Hematopoietic multipotent progenitor cell treated with erythropoietin and hydrocortisone succinate and interleukin-3 and kit ligand, for 6 days (in vitro differentiated cells): ENCODE measurements around the gene NLGN1.

Source experiments
- DNase-seq: peaks from one replicate; pipeline ENCODE4 v3.0.0-alpha.2; 2015

Gene NLGN1

DNA sequence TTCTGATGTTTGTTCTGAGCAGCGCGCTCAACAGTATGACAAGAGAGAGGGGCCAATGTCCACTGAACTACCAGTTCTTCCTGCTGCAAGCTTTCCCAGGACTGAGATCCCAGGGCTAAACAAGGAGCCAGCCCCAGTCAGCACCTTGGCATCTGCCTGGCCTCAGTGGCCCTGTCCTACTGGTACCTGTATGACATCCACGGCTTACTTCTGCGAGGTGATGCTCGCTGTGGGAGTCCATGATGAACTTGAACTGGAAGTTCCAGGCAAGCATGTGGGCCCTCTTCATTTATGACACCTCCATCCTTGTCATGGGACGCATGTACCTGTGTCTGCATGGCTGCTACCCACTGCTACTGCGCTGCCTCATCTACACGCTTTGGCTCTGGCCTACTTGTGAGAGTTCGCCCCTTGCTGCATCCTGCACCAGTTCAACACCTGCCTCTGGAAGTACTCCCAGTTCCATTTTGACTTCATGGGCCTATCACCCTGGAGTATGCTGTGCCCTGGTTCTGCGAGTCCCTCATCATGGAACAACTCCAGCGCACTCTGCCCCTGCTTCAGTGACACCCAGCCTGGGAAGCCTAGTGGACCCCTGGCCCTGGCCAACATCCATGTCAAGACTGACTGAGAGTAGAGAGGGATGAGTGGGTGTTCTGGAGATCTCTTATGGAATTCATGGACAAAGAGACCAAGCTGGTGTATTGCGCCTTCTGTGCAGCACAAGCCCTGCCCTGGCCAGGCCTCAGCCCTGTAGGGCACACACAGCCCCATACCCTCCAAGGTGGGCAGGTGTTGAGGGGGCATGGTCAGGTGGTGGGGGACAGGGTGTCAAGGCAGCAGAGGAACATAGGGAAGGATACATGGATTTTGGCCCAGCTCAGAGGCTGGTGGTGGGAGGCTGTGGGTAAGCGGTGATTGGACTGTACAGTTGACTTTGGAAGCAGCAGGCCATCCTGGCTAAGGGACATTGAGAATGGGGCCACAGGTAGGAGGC lies 246.8 kb downstream of the NLGN1 start:
- no peak for DNase-seq

DNA sequence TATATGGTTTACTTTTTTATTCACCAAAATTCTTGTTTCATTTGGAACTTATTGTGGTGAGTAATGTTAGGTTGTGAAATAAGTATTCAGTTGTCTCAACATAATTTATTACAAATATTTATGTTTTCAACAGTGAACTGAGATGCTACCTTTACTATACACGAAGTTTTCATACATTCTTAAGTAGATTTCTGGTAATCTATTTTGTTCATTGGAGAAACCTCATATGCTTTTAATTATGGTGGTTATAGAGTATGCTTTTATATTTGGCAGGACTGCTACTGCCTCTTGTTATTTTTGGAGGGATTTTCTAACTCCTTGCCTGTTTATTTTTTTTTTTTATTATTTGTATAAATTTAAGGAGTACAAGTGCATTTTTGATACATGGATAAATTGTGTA lies 253.1 kb downstream of the NLGN1 start:
- no peak for DNase-seq

DNA sequence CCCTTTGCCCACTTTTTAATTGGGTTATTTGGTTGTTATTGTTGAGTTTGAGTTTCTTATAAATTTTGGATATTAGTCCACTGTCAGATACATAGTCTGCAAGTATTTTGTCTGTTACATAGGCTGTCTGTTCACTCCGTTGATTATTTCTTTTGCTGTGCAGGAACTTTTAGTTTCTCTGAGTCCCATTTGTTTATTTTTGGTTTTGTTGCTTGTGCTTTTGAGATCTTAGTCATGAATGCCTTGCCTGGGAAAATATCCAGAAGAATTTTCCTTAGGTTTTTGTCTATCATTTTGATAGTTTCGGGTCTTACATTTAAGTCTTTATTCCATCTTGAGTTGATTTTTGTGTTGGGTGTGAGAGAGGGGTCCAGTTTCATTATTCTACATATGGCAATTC lies 254.5 kb downstream of the NLGN1 start:
- DNase-seq, result no peak

DNA sequence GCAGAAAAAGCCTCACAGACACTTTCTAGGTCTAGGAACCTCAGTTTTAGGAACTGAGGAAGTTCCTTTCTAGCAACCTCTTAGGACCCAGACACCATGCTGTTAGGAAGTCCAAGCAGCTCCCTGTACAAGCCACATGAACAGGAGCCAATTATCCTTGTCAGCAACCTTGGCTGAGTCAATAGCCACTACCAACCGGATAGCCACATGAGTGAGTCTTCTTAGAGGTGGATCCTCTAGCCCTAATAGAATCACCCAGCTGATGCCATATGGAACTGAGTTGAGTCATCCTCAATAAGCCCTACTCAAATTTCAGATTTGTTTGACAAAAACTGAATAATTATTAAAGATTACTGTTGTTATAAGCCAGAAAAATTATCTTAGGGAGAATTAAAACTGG lies 256.2 kb downstream of the NLGN1 start:
- no peak for DNase-seq

DNA sequence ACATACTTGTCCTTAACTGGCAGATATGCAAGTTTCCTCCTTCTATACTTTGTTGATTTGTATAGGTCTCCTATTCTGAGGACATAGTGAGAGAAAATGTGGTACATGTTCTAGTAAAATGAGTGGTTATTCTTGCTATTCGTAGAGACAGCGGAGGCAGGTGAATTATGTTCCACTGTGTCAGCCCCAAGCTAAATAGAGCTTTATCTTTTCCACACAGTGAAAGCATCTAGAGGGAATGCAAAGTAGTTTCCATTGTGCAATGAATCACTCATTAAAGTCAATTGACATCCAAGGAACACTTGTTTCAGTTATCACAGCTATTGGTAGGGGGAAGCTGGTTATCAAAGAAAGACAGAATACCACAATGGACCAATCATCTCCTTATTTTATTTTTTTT lies 262.4 kb downstream of the NLGN1 start:
- DNase-seq, result no peak

DNA sequence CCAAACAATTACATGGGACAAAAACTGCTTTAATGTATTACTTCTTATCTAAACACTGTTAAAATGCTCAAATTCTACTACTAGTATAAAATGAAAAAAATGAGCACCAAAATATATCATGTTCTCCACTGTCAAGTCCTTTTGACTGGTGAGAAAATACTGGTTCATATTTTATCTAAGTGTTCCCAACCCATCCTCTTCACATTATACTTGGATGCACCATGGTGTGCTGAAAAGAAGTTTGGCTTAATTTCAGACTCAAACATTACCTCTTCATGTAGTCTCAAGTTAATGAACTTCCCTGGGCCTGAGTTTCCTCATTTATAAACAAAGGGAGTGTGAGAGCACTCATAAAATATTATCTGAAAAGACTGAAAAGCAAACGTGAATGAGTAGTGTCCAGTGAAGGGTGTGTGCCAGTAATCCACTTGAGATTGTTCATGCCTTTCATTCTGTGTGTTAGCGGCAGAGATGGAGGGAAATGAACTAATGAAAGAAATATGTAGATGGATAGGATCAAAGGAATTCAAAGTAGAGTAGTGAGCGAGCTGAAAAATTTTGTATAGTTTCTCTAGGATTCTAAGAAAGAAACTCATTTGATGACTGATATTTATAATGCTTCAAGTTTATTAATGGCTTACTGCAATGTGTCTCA lies 263.2 kb downstream of the NLGN1 start:
- no peak for DNase-seq

DNA sequence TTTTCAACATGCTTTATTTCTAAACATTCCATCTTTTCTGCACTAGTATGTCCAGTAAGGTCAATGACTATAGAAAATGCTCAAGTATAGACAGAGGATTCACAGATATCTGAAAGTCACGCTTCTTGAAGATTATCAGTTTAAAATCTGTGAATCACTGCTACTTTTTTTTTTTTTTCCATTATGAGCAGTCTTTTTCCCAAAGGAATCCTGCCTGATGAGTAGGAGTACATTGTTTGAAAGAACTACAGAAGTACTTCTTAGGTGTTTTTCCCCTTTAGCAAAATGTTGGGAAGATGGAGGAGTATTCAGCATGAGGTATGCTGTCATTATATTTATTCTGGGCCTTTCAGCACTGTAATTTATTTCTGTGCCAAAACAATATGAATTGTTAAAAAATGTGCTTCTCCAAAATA lies 266.2 kb downstream of the NLGN1 start:
- no peak for DNase-seq

DNA sequence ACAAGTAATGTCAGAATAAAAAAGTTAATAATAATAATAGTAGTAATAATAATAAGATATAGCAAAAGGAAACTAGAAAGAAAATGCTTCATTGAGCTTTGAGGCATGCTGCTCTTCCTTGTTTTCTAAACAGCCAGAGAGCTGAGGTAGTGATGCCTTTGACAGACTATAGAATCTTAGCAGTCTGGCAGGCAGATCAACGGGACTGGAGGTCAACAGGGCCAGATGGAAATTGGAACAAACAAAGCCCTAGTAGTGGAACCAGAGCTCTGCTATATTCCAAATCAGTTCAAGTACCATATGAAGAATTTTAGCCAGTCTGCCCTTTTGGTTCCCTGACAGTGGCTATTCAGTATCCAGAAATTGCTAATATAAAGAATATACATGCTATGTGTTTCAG lies 278.6 kb downstream of the NLGN1 start:
- no peak for DNase-seq

DNA sequence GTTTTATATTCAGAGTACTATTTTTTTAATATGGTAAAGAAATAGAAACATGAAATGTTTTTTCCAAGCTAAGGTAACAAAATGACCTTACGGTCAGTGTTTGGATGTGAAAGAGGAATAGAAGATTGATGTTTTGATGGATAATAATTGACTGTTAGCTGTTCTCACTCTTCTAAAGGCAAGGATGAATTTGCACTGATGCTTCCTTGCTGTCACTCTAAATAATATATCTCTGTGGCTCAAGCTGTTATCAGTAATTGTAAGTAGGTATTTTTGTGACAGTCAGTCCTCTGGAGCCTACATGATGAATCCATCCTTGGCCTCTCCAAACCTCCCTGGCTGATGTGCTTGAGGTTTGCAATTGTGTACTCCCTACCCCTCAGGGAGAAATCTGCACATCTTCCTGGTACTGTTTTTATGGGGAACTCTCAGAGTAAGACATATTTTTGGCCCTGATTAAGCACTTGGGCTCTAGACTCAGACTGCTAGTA lies 283.7 kb downstream of the NLGN1 start:
- DNase-seq, result no peak

DNA sequence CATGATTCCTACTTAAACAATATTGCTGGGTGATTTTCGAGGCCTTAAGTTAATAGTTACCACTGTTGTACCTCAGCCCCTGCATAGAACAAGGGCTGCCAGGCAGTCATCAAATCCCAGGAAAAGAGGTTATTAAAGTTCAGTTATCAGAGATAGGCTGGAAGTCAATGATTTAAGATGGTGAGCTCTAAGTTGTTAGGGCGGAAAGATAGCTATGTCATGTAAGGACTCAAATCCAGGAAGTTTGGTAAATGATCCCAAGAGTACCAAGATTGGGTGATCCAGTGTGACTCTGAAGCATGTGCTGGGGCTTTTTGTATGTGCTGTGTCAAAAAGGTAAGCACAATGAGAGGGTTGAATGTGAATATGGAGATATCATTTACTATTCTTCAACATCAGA lies 287.9 kb downstream of the NLGN1 start:
- no peak for DNase-seq

DNA sequence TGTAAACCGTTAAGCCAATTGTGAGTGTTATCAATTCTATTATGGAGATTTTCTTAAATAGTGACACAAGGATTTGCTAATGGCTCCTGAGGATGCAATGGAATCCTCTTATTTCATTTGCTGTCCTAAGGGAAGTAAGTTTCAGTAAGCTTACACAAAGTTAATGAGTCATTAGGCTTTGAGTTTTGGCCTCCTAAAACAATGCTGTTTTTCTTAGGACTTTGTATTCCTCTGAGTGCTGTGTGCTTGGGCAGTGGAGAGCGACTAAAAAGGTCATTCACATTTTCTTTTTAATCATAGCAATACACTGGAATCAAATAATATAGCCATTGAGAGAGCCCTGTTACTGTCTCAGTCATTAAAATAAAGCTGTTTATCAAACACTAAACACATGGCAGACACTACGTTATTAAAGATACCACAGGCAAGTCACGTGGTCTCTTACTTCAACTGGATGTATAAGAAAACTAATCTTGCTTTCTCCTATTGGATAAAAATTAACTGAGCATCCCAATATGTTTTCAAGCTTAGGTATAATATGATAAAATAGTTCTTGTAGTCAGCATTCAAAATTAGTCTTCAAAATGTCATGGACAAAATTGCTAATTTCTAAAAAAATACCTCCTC lies 290.8 kb downstream of the NLGN1 start:
- DNase-seq, result no peak

DNA sequence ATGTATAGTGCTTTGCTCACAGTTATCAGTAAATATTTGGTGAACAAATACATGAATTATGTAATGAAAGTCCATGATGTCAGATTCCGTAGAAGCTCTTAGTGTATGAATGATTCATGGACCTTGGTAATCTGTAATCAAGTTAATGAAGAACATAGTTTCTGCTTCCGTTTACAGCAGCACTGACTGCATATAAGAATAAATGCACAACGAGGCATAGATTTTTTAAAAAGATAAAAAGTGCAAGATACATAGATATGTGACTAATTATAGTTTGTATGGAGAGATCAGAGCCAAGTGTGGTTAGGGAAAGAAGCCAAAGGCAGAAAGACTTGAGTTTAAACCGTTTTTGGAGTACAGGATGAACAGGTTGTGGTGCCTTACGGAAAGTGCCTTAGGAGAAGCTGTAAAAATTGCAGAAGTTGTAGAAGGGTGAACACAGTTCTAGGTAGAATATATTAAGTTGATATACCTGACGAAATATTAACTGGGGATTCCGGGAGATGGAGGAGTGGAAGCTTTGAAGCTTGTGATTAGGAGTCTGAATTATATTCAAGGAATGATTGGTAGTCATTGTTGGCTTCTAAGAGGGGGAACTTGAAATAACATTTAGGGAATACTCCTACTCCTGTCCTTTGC lies 293.1 kb downstream of the NLGN1 start:
- no peak for DNase-seq

DNA sequence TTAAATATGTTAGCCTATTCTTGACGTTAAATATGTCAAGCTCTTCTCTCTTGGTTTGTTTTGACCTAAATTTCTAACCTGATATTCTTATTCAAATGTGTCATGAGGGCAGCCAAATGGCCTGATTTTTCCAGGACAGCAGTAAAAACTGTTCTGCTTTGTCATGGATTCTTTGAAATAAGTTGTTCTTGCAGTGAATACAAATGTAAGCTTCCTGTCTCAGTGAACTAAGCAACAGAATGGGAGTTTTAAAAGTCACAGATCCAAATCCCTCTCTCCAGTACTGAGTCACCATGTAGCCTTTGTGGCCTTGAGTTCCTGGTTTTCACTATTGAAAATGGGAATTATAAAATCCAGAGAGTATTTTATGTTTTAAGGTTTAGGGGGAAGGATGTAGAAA lies 301.8 kb downstream of the NLGN1 start:
- DNase-seq, result no peak

DNA sequence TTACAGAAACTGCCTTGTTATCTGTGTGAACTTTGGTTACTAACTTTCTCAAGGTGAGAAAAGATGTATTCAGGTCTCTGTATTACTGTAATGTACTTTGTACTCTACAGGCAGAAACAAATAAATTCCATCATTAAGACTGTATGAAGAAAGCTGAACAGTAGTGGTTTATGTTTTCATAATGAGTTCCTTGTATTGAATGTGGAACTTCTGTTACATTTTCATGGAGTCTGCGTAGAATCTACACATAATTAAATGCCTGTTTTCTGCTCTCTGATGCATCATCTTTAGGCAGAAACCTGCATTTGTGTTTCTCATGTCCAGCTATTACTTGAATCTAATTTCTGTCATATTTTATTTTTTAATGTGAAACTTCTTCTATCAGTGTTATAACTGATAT lies 302.8 kb downstream of the NLGN1 start:
- DNase-seq, result no peak

DNA sequence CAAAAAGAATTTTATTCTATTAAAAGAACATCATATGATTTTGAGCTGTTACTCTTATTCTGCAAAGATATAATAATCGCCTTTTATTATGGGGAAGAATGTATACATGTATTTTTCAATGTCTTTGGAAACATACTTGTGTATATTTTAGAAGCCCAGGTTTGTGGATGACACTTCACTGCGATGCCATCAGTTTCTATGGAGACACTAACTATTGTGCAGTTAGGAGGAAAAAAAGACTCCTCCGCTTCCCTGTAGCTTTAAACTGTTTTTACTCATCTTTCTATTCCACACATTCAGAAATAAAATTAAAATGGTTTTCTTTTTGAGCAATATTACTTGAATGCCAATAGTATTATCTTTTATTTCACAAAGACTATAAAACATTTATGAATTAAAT lies 305.0 kb downstream of the NLGN1 start:
- DNase-seq, result no peak

DNA sequence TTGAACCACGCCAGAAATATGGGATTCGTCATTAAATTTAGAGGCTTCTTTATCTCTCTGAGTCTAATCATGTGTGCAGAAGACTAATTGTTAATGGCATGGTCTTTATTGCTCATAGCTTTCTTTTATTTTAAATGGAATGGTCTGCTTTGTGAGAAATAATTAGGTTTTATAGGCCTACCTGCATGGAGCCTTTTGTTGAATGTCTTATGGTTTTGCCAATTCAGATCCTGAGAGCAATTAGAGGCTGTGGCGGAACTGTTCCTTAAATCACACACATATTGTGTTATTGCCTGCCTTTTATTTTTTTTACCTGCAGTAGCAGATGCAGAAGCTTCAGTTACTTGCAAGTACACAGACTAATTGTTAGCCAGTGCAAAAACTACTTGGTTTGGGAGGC lies 306.2 kb downstream of the NLGN1 start:
- no peak for DNase-seq

DNA sequence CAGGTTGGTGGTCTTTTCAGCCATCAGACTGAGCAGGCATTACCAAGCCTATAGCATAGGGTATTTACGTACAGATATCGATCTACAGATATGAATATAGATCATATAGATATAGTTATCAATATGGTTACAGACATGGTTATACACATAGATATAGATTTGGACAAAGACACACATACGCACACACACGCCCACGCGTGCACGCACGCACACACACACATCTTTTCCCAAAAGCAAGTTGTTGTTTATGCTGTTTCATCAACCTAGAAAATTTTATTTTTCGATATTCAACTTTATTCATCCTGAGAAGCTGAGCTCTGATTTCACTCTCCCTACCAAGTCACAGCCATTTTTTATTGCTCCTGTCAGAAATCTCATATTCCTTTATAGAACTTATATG lies 309.1 kb downstream of the NLGN1 start:
- DNase-seq, result no peak

DNA sequence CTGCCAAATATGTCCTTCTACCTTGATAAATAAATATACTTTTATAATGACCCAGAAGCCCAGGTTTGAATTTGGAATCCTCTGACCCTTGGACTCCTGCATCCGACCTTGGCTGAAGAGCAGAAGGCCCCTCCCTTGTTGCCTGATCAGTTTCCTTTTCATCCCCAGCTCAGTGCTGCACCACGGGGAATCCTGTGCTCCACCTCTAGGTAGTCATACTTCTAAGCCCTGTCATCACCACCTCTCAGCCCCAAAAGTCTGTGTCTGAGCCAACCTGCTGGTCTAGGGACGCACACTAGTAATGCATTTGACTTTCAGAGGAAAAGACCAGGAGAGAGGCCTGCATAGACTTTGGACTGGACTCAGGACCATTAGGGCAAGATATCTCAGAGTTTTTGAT lies 310.6 kb downstream of the NLGN1 start:
- no peak for DNase-seq

DNA sequence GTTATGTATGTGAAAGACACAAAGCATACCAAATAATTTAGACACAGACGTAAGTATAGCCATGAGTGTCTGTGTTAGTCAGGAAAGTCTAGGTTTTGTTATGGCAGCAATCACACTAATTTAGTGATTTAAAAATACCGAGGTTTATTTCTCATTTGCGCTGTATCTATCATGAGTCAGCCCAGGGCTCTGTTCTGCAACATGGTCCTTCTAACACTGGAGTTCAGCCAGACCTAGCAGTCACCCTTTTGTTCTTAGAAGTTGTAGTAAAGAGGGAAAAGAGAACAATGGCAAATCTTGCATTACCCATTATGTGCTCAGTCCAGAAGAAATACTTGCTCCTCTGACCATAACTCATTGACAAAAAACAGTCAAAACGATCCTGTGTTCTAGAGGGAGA lies 311.5 kb downstream of the NLGN1 start:
- DNase-seq, result no peak

DNA sequence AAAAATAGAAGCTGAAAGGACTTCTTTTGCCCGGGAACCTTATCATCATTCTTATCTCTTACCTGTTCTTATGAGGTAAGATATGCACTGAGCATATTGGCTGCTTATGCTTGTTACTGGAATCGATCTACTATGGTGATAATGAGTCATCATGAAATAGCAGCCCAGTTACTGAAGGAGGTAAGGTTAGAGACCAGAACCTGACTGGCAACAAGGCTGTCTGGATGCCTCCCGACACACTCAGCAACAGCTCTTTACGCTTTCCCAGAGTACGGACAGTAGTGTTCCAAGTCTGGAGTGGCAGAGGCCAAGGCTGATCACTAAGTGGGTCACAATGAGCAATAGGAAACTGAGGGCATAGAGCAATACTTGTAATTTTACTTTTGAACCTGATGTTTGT lies 314.1 kb downstream of the NLGN1 start:
- DNase-seq, result no peak

DNA sequence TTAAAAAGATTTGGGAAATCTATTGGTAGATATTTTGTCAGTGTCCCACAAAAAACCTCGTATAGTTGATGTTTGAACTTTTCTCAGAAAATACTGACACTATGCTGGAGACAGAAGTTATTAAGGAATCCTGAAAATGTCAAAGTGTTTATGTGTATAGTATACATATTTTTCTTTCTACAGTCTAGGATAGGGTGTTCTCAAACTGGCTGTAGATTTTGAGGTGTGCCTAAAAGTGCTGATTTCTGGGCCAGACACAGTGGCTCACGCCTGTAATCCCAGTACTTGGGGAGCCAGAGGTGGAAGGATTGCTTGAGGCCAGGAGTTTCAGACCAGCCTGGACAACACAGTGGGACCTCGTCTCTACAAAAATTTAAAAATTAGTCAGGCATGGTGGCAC lies 322.0 kb downstream of the NLGN1 start:
- no peak for DNase-seq

DNA sequence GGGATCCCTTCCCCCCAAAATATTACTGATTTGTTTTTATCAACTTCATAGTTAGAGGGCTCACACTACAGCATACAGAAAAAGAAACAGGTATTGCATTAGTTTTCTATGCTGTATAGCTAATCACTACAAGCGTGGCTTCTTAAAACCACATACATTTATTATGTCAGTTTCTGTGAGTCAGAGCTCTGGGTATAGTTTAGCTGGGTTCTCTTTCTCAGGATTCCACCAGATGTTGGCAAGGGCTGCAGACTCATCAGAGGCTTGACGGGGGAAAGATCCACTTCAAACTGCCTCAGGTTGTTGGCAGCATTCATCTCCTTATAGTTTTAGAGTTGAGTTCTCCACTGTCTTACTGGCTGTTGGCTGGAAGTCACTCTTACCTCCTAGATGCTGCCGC lies 328.0 kb downstream of the NLGN1 start:
- DNase-seq, result peak; percentile 2

DNA sequence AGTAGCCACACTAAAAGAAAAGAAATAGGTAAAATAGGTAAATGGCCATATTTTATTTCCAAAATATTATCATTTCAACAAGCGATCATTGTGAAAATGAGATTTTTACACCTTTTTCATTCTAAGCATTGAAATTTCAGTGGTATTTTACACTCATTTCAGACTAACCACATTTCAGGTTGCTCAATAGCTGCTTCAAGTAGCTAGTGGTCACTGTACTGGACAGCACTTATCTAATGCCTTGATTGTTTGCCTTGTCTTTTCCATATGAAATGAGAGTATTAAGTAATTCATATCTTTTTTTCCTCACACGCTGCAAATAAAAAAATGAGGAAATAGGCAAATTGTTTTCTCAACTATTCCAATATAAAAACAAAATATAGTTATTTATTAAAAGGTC lies 332.8 kb downstream of the NLGN1 start:
- no peak for DNase-seq
